Measurements from ENCODE around the gene GNA14. TPM values are rescaled to one million over a fixed set of nuclear protein-coding genes. Genes with fewer than 3 reads are reported as not detected.

GNA14 gene
- total and polyA plus RNA-seq, 2 of the 8 experiments (the other 6 are each of a cell fraction or from before 2014, with no cell fraction given), result 3.4 to 6.3 TPM

GRCh38 chr9:77457916-77458592, 190.1 kb downstream of the GNA14 start:
- FAIRE-seq (peak; percentile 72), DNase-seq (ENCODE audit: low read depth in 1 of 2, low spot score in 2 of 2) (peak in 1 of 2 experiments; percentile 77)
- H2AK5ac ChIP-seq (ENCODE audit: low read depth, low read length), result no peak overlapping the region
- no peak overlapping the region for H3K56ac ChIP-seq (replicated peaks; ENCODE audit: insufficient read length, low read depth, low read length)
- no peak overlapping the region for H2BK15ac ChIP-seq (ENCODE audit: low read length)
- H4K8ac ChIP-seq (ENCODE audit: extremely low read depth, insufficient read depth, low read length), result 0 out of 2 replicates have a peak overlapping the region, but pooled peaks have one; percentile 46
- H2BK12ac ChIP-seq (ENCODE audit: low read depth, low read length), result no peak overlapping the region
- no peak overlapping the region for H2AFZ ChIP-seq (ENCODE audit: low read length)
- no peak overlapping the region for H3K9ac ChIP-seq (replicated peaks in 1 of 4; ENCODE audit: extremely low read depth in 1 of 4, low read depth in 3 of 4, low read length in 3 of 4)
- H2BK20ac ChIP-seq (ENCODE audit: low read length), result no peak overlapping the region
- no peak overlapping the region for H3K27ac ChIP-seq (ENCODE audit: low read depth, low read length)
- H4K5ac ChIP-seq (ENCODE audit: insufficient read length, low read depth, low read length), result no peak overlapping the region
- H3K27me3 ChIP-seq (replicated peaks in 1 of 4; ENCODE audit: control insufficient read depth in 3 of 4, extremely low read depth in 1 of 4, insufficient read depth in 3 of 4, low read length in 3 of 4), result no peaks in the 10 kb centered on the region
- H3K36me3 ChIP-seq (ENCODE audit: control insufficient read depth in 2 of 4, insufficient read depth in 4 of 4, low read length in 3 of 4), result no peaks in the 10 kb centered on the region
- H3K79me1 ChIP-seq (ENCODE audit: low read depth, low read length), result no peaks in the 10 kb centered on the region
- no peaks in the 10 kb centered on the region for H3K23me2 ChIP-seq (ENCODE audit: low read depth, low read length)
- 56% methylated on average over 14 of the region's 15 CpGs; no CpG with 5 or more reads in 1 of the 2 experiments for WGBS, 2 experiments (ENCODE audit: extremely low coverage in 1 of 2, insufficient coverage in 1 of 2, insufficient read length in 1 of 2, insufficient replicate concordance in 2 of 2, low coverage in 1 of 2, low lambda C conversion rate in 2 of 2, missing lambda C conversion rate in 1 of 2)
- no peak overlapping the region for H3K4ac ChIP-seq (replicated peaks; ENCODE audit: insufficient read length, low read depth, low read length)
- CTCF ChIA-PET (ENCODE audit: partially characterized antibody), result interaction anchor here (0.6 to 14.6 kb wide), 43 partner anchors 10 to 796 kb away, joined by 3 to 384 read pairs (median 4); partner anchors contain the start of gene GNA14
- no peak overlapping the region for H3K23ac ChIP-seq (ENCODE audit: insufficient read length)
- H3K4me2 ChIP-seq (ENCODE audit: insufficient read depth in 1 of 2, low read depth in 2 of 2, low read length in 2 of 2), result no peak overlapping the region
- no peak overlapping the region for H3K18ac ChIP-seq (ENCODE audit: extremely low read depth, low read length)
- no peak overlapping the region for H2BK5ac ChIP-seq (ENCODE audit: low read depth, low read length)
- peaks cover 0 to 6% (median 2%) of the 10 kb centered on the region in 4 experiments; a peak in 4 of 7 replicates for H3K4me1 ChIP-seq (replicated peaks in 1 of 4; ENCODE audit: control insufficient read depth in 3 of 4, insufficient read depth in 4 of 4, low read length in 3 of 4)
- no peaks in the 10 kb centered on the region for H3K9me3 ChIP-seq (ENCODE audit: insufficient read depth in 2 of 2, low read depth in 1 of 2, low read length in 1 of 2)
- no peaks in the 10 kb centered on the region for H3K79me2 ChIP-seq (ENCODE audit: control insufficient read depth in 1 of 2, insufficient read depth in 2 of 2, low read length in 2 of 2)
- no peak overlapping the region for H4K91ac ChIP-seq (replicated peaks; ENCODE audit: insufficient read length, low read length)
- H3K14ac ChIP-seq (ENCODE audit: insufficient read length), result no peak overlapping the region
- no peaks in the 10 kb centered on the region for H4K20me1 ChIP-seq (replicated peaks in 1 of 2; ENCODE audit: control insufficient read depth in 1 of 2, insufficient read depth in 2 of 2, low read length in 2 of 2)
- no peak overlapping the region for H2BK120ac ChIP-seq (replicated peaks; ENCODE audit: low read depth, low read length)
- POLR2A ChIA-PET (ENCODE audit: partially characterized antibody), result interaction anchor here (1.1 to 1.3 kb wide), 2 partner anchors 24 to 189 kb away, joined by 3 read pairs; no protein-coding TSS in a partner anchor
- no peak overlapping the region for H3K4me3 ChIP-seq (ENCODE audit: extremely low read depth in 1 of 4, insufficient read depth in 2 of 4, low read depth in 3 of 4, low read length in 4 of 4)
- TF ChIP-seq SP2 (IDR thresholded peaks at IDR 0.05; ENCODE audit: low read length), result no peak
- TF ChIP-seq NANOG (IDR thresholded peaks at IDR 0.05; ENCODE audit: insufficient read depth, low read depth, low read length, poor library complexity, severe bottlenecking), result no peak
- TF ChIP-seq SUZ12 (IDR thresholded peaks at IDR 0.05; ENCODE audit: low read length), result no peak
- peak; percentile 71 to 79 for TF ChIP-seq RAD21 (IDR thresholded peaks at IDR 0.05 in 1 of 2, conservative IDR thresholded peaks at IDR 0.05 in 1 of 2; ENCODE audit: low read depth in 2 of 2, low read length in 2 of 2)
- TF ChIP-seq KDM5A (IDR thresholded peaks at IDR 0.05; ENCODE audit: low read length), result no peak
- TF ChIP-seq CREB1 (IDR thresholded peaks at IDR 0.05), result peak; percentile 39; the same call in 1 of the 2 replicates
- no peak for TF ChIP-seq POU5F1 (IDR thresholded peaks at IDR 0.05; ENCODE audit: low read depth, low read length)
- TF ChIP-seq BCL11A (IDR thresholded peaks at IDR 0.05; ENCODE audit: low read depth in 2 of 2, low read length in 2 of 2), result no peak
- no peak for TF ChIP-seq E2F6 (IDR thresholded peaks at IDR 0.05)
- no peak for TF ChIP-seq EP300 (IDR thresholded peaks at IDR 0.05; ENCODE audit: borderline replicate concordance in 1 of 2, low read depth in 2 of 2, low read length in 2 of 2)

All from H1 (cell line).